Measurements from ENCODE around the gene LPIN1.

The LPIN1 gene

DNA sequence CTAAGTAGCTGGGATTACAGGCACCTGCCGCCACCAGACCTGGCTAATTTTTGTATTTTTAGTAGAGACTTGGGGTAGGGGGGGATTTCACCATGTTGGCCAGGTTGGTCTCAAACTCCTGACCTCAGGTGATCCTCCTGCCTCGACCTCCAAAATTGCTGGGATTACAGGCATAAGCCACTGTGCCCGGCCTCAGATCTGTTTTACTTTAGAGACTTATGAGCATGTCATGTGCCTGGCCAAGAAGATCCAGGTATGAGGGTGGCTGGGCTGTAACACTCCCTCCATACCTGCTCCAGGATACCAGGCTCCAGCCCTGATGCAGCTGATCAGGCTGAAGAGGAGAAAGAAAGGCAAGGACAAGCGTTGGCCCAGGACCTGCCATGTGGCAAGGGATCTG lies 125.0 kb downstream of the LPIN1 start:
- DNase-seq, result no peak

- DNase-seq, result peak; percentile 59
Observed at GRCh38 chr2:11872247-11872947, 126.0 kb downstream of the LPIN1 start.

GRCh38 chr2:11872948-11873269 lies 126.5 kb downstream of the LPIN1 start:
- DNase-seq, result peak; percentile 59

DNA sequence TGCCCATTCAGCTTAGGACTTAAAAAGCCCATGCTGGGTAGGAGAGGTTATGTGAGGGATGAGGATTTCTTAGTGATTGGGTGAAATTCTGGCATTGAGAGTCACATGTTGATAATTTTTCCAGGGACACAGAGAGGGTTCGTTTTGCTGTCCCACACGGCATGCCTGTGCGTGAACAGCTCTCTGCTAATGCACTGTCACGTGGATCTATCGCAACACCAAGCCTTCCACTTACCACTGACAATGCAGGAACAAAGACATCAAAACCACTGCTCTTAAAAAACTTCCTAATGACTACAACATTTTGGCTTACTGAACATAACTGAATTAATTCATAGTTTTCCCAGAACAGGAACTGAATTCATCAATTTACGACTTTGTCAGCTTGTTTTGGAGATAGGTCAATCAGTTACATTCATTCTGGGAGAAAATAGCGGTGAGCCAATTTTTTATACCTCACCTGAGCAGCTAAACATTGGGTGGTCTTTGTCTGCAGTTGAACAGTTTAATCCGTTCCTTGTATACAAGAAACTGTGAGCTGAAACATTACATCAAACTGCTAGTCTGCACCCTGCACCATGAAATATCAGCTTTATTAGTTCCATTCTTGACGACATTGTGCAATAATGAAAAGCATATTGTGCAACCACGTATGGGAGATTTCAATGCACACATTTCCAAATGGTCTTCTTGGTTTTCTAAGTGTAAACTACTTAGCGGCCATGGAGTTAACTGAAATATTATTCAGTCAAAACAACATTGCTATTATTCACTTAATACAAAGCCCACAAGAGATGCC lies 127.1 kb downstream of the LPIN1 start:
- no peak for DNase-seq

- no peak for DNase-seq
Observed at GRCh38 chr2:11874861-11875260, 128.4 kb downstream of the LPIN1 start.

DNA sequence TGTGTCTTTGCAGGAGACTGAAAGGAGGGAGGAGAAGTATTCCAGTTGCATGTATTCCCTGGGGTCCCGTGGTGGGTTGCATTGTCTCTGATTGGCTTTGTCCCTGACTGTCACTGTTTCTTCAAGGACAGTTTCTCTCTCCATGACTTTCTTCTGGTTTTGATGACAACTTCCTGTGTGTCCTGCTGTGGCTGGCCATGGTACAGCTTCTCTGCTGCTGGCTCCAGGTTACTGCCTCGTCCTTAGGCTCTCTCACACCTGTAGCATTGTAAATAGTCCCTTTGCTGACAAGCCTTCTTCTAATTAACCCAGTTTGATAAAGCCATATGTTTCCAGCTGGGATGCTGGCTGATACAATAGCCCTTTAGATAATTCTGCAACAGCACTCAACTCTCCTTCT lies 129.0 kb downstream of the LPIN1 start:
- DNase-seq, result no peak

DNA sequence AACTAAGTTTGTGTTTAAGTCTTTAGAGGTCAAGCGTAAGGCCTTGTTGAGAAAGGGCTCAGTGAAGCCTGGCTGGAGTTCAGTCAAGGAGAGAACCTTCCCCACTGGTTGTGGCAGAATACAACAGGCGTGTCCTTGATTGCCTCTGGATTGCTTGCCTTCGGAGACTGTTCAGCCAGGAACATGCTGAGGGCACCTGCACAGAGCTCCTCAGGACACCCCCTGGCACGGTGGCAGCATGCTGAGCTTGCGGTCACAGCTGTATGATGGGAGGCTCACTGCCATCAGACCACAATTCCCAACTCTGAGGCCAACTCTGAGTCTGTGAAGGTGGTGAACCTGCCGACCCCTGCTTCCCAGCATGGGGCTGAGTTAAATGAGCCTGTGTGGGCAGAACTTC lies 130.0 kb downstream of the LPIN1 start:
- no peak for DNase-seq

DNA sequence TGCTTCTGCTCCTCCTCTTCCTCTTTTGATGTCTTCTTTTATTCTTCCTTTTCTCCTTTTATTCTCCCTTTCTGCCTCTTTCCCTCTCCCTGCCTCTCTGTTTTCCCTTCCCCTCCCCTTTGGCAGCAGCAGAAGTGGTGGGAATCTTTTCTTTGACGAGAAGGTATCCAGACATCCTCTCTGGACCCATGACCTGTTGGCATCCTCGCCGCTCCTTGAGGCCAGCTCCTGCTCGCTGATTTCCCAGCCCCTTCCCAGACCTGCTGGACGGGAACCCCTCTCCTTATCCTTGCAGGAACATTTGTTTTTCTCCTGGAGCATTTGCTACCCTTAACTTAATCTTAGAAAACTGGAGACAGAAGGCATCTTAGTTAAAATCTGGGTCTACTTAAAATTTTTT lies 130.5 kb downstream of the LPIN1 start:
- no peak for DNase-seq

Measured in SHP77 treated with DMSO at 0.1 percent for 48 hours (cell line).